Brain microvascular endothelial cell (primary cell): Measurements from ENCODE around the gene SLC6A7.

ENCODE experiments used
- DNase-seq: peaks from one replicate; pipeline ENCODE4 v3.0.0-alpha.2; 2020
- H3K27ac ChIP-seq: fragments of 250-450 bp; sonication (Bioruptor Pico); 2 replicates; pipeline ENCODE4 v1.5.1; 2020; ENCODE audit warnings: mild to moderate bottlenecking, moderate library complexity
- H3K27me3 ChIP-seq: fragments of 250-450 bp; sonication (Bioruptor Pico); replicated peaks from 2 replicates; pipeline ENCODE4 v1.5.1; 2020; ENCODE audit warnings: mild to moderate bottlenecking
- H3K36me3 ChIP-seq: fragments of 250-450 bp; sonication (Bioruptor Pico); replicated peaks from 2 replicates; pipeline ENCODE4 v1.5.1; 2020; ENCODE audit warnings: mild to moderate bottlenecking
- H3K4me3 ChIP-seq: 2 replicates; pipeline ENCODE4 v1.5.1; 2011; ENCODE audit warnings: low read depth, mild to moderate bottlenecking, control low read depth, low read length, moderate library complexity
- in situ Hi-C: cut with HindIII; loops from 2 replicates; pipeline ENCODE4 v1.10.0; 2017; ENCODE audit warnings: low sequenced_read_pairs, low pct_ligation_motif_present
- TF ChIP-seq, protein P1 (sequence below): IDR thresholded peaks from 2 replicates; pipeline ENCODE4 v1.5.1; 2011; ENCODE audit warnings: low read depth, mild to moderate bottlenecking, moderate library complexity, low read length, control low read depth, inconsistent platforms; ENCODE audit errors: missing control alignments

Gene SLC6A7

GRCh38 chr5:150249744-150250143 lies 59.9 kb downstream of the SLC6A7 start:
- no peaks in the 10 kb centered on the region for H3K36me3 ChIP-seq
- H3K27me3 ChIP-seq, result no peaks in the 10 kb centered on the region
- TF ChIP-seq, protein P1, sequence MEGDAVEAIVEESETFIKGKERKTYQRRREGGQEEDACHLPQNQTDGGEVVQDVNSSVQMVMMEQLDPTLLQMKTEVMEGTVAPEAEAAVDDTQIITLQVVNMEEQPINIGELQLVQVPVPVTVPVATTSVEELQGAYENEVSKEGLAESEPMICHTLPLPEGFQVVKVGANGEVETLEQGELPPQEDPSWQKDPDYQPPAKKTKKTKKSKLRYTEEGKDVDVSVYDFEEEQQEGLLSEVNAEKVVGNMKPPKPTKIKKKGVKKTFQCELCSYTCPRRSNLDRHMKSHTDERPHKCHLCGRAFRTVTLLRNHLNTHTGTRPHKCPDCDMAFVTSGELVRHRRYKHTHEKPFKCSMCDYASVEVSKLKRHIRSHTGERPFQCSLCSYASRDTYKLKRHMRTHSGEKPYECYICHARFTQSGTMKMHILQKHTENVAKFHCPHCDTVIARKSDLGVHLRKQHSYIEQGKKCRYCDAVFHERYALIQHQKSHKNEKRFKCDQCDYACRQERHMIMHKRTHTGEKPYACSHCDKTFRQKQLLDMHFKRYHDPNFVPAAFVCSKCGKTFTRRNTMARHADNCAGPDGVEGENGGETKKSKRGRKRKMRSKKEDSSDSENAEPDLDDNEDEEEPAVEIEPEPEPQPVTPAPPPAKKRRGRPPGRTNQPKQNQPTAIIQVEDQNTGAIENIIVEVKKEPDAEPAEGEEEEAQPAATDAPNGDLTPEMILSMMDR, result no peak
- H3K27ac ChIP-seq, result no peak overlapping the region
- H3K4me3 ChIP-seq, result no peak overlapping the region
- in situ Hi-C loops, result no loop called here
- DNase-seq, result no peak

DNA sequence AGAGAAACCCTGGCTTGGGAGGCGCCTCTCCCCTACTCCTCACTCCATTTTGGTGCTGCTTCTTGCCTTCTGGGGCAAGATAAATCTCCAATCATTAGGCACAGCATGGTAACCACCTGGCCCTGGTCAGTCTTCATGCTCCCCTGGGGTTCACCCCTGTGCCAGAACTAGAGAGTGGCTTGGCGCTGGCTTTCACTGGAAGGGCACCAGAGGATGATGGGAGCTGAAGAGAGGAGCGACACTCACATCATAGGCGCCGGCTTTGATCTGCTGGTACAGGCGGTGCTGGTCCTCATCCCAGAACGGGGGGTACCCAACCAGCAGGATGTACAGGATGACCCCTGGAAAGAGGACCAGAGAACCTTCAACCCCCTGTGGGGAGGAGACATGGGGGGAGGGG lies 61.6 kb downstream of the SLC6A7 start:
- no peaks in the 10 kb centered on the region for H3K36me3 ChIP-seq
- TF ChIP-seq, protein P1, result no peak
- no peak overlapping the region for H3K27ac ChIP-seq
- H3K4me3 ChIP-seq, result no peak overlapping the region
- no peak for DNase-seq
- in situ Hi-C loops, result no loop called here
- H3K27me3 ChIP-seq, result no peaks in the 10 kb centered on the region

DNA sequence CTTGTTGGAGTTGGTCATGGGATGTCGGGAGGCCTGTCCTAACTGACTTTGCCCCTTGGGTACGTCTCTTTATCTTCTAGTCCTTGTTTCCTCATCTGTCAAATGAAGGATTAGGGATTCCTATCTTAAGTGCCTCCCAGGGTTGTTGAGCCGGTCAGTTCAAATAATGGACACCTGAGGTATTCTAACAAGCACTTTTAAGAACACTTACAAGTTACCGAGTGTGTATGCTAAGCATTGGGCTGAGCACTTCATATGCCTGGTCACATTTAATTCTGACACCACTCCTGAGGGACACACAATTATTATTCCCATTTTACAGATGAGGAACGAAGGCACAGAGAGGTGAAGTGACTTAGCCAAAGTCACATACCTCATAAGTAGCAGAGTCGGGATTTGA lies 62.6 kb downstream of the SLC6A7 start:
- in situ Hi-C loops, result no loop called here
- Histone ChIP-seq H3K27ac (no peak overlapping the region), H3K27me3 (no peaks in the 10 kb centered on the region), H3K36me3 (no peaks in the 10 kb centered on the region), H3K4me3 (no peak overlapping the region)
- DNase-seq, result no peak
- TF ChIP-seq, protein P1, result no peak

DNA sequence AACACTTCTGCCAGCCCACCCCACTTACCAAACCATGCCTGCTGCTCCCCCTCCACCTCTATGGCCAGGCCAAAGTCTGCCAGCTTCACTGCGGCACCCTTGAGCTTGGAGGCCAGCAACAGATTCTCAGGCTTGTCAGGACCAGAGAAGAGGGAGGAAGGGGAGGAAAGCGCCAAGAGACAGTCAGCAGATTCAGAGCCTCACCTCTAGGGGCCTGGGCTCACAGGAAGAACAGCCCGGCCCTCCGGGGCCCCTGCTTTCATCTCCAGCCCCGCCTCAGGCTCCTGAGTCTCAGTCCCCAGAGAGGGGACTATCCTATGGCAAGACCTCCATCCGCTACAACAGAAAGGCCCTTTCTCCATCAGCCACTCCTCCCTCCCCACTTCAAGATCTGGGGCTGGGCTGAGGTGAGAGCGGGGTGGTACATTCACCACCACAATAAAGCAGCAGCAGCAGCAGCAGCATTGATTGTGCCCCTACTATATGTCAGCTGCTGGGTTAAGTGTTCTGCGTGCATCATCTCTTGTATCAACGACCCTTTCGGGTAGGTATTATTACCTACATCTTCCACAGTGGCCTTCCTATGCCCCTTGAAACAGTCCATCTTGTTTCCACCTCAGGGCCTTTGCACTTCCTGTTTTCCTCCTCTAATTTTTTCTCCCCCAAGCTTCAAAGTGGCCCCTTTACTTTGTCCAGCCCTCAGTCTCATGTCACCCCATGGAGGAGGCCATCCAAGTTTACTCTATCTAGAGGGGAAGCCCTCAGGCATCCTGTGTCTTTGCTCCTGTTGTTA lies 63.8 kb downstream of the SLC6A7 start:
- H3K27ac ChIP-seq, result no peak overlapping the region
- H3K27me3 ChIP-seq, result no peaks in the 10 kb centered on the region
- no peak for DNase-seq
- in situ Hi-C loops, result no loop called here
- no peak overlapping the region for H3K4me3 ChIP-seq
- TF ChIP-seq, protein P1, result no peak
- H3K36me3 ChIP-seq, result no peaks in the 10 kb centered on the region

DNA sequence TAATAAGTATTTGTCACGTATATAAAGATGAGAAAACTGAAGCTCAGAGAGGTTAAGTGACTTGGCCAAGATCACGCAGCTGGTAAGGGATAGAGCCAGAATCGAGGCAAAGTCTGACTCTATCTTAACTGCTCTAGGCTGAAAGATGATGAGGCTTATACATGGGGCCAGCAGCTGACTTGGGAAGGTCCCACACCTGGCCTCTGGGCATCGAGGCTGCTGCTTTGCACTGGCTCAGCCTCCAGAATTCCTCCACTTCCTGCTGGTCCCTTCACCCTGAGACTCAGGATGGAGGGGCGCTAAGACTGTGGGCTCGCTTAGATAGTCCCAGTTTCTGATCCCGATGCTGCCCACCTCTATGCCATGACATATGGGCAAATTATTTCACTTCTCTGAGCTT lies 64.5 kb downstream of the SLC6A7 start:
- Histone ChIP-seq H3K27ac (no peak overlapping the region), H3K4me3 (no peak overlapping the region), H3K36me3 (no peaks in the 10 kb centered on the region), H3K27me3 (no peaks in the 10 kb centered on the region)
- in situ Hi-C loops, result no loop called here
- TF ChIP-seq, protein P1, result no peak
- no peak for DNase-seq

DNA sequence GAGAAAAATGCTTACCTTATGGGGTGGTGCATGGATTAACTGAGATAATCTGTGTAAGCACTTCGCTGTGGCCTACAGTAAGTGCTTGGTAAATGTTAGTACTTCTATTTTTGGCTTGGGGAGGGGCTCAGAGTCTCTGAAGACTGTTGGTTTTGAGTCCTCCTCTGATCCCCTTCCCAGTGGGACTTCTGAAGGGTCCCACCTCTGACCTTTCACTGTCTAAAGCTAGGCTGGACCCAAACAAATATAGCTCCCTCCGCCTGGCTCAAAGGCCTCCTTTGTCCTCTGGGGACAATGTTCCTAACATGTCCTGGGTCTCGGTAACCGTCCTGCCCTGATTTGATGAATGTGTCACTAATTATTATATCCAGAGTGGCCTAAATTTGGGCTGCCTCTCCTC lies 64.9 kb downstream of the SLC6A7 start:
- in situ Hi-C loops, result no loop called here
- DNase-seq, result no peak

More for the DNA sequence above, 64.9 kb downstream of the SLC6A7 start:
- TF ChIP-seq, protein P1, result no peak
- Histone ChIP-seq H3K27ac (no peak overlapping the region), H3K4me3 (no peak overlapping the region), H3K27me3 (no peaks in the 10 kb centered on the region), H3K36me3 (no peaks in the 10 kb centered on the region)
